ENCODE results near the gene GP9. TPM values are rescaled to one million over a fixed set of nuclear protein-coding genes. Genes with fewer than 3 reads are reported as not detected.

GP9 gene
- total RNA-seq, 1 donor from 2014 or later = not detected

- TF ChIP-seq, protein P1, sequence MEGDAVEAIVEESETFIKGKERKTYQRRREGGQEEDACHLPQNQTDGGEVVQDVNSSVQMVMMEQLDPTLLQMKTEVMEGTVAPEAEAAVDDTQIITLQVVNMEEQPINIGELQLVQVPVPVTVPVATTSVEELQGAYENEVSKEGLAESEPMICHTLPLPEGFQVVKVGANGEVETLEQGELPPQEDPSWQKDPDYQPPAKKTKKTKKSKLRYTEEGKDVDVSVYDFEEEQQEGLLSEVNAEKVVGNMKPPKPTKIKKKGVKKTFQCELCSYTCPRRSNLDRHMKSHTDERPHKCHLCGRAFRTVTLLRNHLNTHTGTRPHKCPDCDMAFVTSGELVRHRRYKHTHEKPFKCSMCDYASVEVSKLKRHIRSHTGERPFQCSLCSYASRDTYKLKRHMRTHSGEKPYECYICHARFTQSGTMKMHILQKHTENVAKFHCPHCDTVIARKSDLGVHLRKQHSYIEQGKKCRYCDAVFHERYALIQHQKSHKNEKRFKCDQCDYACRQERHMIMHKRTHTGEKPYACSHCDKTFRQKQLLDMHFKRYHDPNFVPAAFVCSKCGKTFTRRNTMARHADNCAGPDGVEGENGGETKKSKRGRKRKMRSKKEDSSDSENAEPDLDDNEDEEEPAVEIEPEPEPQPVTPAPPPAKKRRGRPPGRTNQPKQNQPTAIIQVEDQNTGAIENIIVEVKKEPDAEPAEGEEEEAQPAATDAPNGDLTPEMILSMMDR (IDR thresholded peaks at IDR 0.05; ENCODE audit: partially characterized antibody, unreplicated experiment) = no peak
- Mint-ChIP-seq H3K27me3 (ENCODE audit: unreplicated experiment) (peaks cover 8% of the 10 kb centered on the region), H3K9me3 (ENCODE audit: unreplicated experiment) (peaks cover 7% of the 10 kb centered on the region), H3K36me3 (ENCODE audit: unreplicated experiment) (peaks cover 27% of the 10 kb centered on the region), H3K4me3 (ENCODE audit: unreplicated experiment) (no peak overlapping the region), H3K27ac (ENCODE audit: unreplicated experiment) (no peak overlapping the region), H3K4me1 (ENCODE audit: low read depth, unreplicated experiment) (no peaks in the 10 kb centered on the region)
- no peak for DNase-seq
Measured at GRCh38 chr3:129040039-129040336, 20.6 kb upstream of the GP9 start.

DNA sequence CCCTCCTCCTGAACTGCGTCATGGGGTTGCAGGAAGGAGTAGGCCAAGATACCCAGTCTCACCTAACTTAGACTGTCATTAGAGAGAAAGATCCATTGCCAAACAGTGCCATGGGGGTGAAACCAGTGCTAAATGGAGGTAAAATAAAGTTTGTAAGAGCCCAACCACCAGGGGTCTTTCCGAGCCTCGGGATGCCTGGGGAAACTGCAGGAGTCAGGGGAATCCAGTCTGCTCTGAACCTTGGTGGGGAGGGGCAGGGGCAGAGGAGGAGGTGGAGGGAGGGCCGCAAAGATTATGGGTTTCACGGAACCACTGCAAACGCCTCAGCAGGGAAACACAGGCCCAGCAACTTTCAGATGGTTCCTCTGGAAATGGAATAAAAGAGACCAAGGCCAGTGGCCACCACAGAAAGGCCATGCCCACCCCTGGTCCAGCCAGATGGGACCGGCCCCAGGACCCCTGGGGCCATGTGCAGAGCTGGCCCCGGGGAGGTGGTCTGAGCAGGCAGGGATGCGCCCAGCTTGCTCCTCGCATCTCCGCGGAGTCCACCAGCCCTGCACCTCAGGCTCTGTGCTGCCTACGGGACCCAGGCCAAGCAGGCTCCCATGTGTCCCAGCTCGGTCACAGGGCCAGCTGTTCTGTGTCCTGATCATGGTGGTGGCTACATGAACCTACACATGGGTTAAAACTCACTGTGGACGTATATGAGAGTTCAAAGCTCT lies 19.8 kb upstream of the GP9 start:
- H3K27ac Mint-ChIP-seq (ENCODE audit: unreplicated experiment) = no peak overlapping the region

GRCh38 chr3:129045675-129046036 lies 14.9 kb upstream of the GP9 start:
- no peak for DNase-seq
- H3K4me3 Mint-ChIP-seq (ENCODE audit: unreplicated experiment) = no peak overlapping the region
- no peak overlapping the region for H3K27ac Mint-ChIP-seq (ENCODE audit: unreplicated experiment)
- TF ChIP-seq, protein P1 (IDR thresholded peaks at IDR 0.05; ENCODE audit: partially characterized antibody, unreplicated experiment) = no peak
- no peaks in the 10 kb centered on the region for H3K4me1 Mint-ChIP-seq (ENCODE audit: low read depth, unreplicated experiment)
- peaks cover 39% of the 10 kb centered on the region for H3K36me3 Mint-ChIP-seq (ENCODE audit: unreplicated experiment)
- peaks cover 12% of the 10 kb centered on the region for H3K9me3 Mint-ChIP-seq (ENCODE audit: unreplicated experiment)
- H3K27me3 Mint-ChIP-seq (ENCODE audit: unreplicated experiment) = peaks cover 13% of the 10 kb centered on the region

More for the DNA sequence above, 19.8 kb upstream of the GP9 start:
- no peak overlapping the region for H3K4me3 Mint-ChIP-seq (ENCODE audit: unreplicated experiment)
- H3K4me1 Mint-ChIP-seq (ENCODE audit: low read depth, unreplicated experiment) = no peaks in the 10 kb centered on the region
- H3K36me3 Mint-ChIP-seq (ENCODE audit: unreplicated experiment) = peaks cover 27% of the 10 kb centered on the region
- H3K9me3 Mint-ChIP-seq (ENCODE audit: unreplicated experiment) = peaks cover 7% of the 10 kb centered on the region
- TF ChIP-seq, protein P1 (IDR thresholded peaks at IDR 0.05; ENCODE audit: partially characterized antibody, unreplicated experiment) = no peak
- peaks cover 8% of the 10 kb centered on the region for H3K27me3 Mint-ChIP-seq (ENCODE audit: unreplicated experiment)
- no peak for DNase-seq

DNA sequence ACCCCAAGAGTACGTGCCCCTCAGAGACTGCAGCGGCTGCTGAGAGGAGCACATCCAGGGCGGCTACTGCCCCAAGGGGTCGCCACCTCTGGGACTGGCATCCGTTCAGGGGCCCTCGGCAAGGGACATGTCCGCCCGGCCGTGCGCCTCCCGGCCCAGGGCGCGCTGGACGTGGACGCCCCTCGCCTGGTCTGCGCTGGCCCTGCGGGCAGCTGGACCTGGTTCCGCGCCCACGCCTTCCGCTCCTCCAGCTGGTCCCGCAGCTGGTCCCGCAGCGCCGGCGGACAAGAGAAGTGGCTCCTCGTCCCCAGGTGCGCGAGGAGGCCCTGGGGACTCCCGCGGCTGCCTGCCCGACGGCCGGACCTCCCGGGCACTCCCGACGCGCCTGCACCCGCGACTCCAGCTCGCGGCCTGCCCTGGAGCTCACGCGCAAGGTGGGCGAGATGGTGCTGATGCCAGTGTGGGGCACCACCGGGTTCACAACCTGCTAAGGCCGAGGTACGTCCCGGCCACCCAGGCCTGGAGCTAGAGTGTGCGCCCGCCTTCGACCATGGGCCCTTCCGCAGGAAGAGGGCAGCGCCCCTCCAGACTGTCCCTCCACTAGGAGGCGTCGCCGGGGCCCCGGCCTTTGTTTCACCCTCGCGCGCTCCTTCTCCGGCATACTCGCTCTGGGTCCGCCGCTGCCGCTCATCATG lies 14.4 kb upstream of the GP9 start:
- H3K9me3 Mint-ChIP-seq (ENCODE audit: unreplicated experiment) = peaks cover 12% of the 10 kb centered on the region
- no peak for DNase-seq
- no peak overlapping the region for H3K27ac Mint-ChIP-seq (ENCODE audit: unreplicated experiment)
- peaks cover 38% of the 10 kb centered on the region for H3K36me3 Mint-ChIP-seq (ENCODE audit: unreplicated experiment)
- TF ChIP-seq, protein P1 (IDR thresholded peaks at IDR 0.05; ENCODE audit: partially characterized antibody, unreplicated experiment) = no peak
- no peak overlapping the region for H3K4me3 Mint-ChIP-seq (ENCODE audit: unreplicated experiment)
- H3K4me1 Mint-ChIP-seq (ENCODE audit: low read depth, unreplicated experiment) = no peaks in the 10 kb centered on the region
- H3K27me3 Mint-ChIP-seq (ENCODE audit: unreplicated experiment) = peaks cover 13% of the 10 kb centered on the region
